HepG2 (cell line): ENCODE measurements around the gene GRB2.

Source experiments
- CHD4 ChIP-seq: fragments of 200-600 bp; sonication (generic); IDR thresholded peaks from 2 replicates; pipeline ENCODE4 v1.7.0; 2017; ENCODE audit warnings: mild to moderate bottlenecking, low read length, borderline replicate concordance
- FOXK2 ChIP-seq: fragments of 450-650 bp; IDR thresholded peaks from 2 replicates; pipeline ENCODE4 v1.6.1; 2016
- POLR2AphosphoS5 ChIP-seq: IDR thresholded peaks from 2 replicates; pipeline ENCODE4 v1.6.1; 2012; ENCODE audit warnings: low read depth, low read length
- SAFB2 ChIP-seq: sonication (generic); formaldehyde crosslinking; IDR thresholded peaks from 2 replicates; pipeline ENCODE4 v1.5.1; 2020; ENCODE audit warnings: missing genetic modification reagents, low read depth, mild to moderate bottlenecking, borderline replicate concordance
- ZBTB7A ChIP-seq: sonication (generic); formaldehyde crosslinking; IDR thresholded peaks from 2 replicates; pipeline ENCODE4 v1.8.0; 2022; ENCODE audit warnings: mild to moderate bottlenecking, missing genetic modification reagents
- TF ChIP-seq, protein P1 (sequence below), 2 experiments: IDR thresholded peaks; 2 replicates each; pipeline ENCODE4 v1.6.1; 2011 to 2012; ENCODE audit warnings: low read length in 2 of 2, borderline replicate concordance in 1 of 2, low read depth in 1 of 2, mild to moderate bottlenecking in 1 of 2, moderate library complexity in 1 of 2
- TF ChIP-seq, protein P2 (sequence below): sonication (generic); formaldehyde crosslinking; IDR thresholded peaks from 2 replicates; pipeline ENCODE4 v1.5.0; 2020; ENCODE audit warnings: missing genetic modification reagents, mild to moderate bottlenecking, borderline replicate concordance

DNA sequence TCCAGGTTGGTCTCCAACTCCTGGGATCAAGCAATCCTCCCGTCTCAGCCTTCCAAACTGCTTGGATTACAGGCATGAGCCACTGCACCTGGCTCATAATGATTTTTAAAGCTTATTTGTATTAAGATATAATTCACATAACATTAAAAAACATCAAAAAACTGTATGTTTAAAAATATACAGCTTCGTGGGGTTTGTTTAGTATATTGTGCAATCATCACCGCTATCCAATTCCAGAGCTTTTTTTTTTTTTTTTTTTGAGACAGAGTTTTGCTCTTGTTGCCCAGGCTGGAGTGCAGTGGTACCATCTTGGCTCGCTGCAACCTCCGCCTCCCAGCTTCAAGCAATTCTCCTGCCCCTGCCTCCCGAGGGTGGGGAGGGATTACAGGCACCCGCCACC lies 105.2 kb downstream of the GRB2 start:
- no peak for TF ChIP-seq ZBTB7A
- TF ChIP-seq FOXK2: no peak
- no peak for TF ChIP-seq POLR2AphosphoS5
- TF ChIP-seq, protein P1, sequence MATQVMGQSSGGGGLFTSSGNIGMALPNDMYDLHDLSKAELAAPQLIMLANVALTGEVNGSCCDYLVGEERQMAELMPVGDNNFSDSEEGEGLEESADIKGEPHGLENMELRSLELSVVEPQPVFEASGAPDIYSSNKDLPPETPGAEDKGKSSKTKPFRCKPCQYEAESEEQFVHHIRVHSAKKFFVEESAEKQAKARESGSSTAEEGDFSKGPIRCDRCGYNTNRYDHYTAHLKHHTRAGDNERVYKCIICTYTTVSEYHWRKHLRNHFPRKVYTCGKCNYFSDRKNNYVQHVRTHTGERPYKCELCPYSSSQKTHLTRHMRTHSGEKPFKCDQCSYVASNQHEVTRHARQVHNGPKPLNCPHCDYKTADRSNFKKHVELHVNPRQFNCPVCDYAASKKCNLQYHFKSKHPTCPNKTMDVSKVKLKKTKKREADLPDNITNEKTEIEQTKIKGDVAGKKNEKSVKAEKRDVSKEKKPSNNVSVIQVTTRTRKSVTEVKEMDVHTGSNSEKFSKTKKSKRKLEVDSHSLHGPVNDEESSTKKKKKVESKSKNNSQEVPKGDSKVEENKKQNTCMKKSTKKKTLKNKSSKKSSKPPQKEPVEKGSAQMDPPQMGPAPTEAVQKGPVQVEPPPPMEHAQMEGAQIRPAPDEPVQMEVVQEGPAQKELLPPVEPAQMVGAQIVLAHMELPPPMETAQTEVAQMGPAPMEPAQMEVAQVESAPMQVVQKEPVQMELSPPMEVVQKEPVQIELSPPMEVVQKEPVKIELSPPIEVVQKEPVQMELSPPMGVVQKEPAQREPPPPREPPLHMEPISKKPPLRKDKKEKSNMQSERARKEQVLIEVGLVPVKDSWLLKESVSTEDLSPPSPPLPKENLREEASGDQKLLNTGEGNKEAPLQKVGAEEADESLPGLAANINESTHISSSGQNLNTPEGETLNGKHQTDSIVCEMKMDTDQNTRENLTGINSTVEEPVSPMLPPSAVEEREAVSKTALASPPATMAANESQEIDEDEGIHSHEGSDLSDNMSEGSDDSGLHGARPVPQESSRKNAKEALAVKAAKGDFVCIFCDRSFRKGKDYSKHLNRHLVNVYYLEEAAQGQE (IDR thresholded peaks at IDR 0.05; ENCODE audit: borderline replicate concordance in 1 of 2, low read depth in 1 of 2, low read length in 2 of 2): no peak
- no peak for TF ChIP-seq SAFB2 (CRISPR knock-in tag)
- TF ChIP-seq CHD4: no peak
- TF ChIP-seq, protein P2, sequence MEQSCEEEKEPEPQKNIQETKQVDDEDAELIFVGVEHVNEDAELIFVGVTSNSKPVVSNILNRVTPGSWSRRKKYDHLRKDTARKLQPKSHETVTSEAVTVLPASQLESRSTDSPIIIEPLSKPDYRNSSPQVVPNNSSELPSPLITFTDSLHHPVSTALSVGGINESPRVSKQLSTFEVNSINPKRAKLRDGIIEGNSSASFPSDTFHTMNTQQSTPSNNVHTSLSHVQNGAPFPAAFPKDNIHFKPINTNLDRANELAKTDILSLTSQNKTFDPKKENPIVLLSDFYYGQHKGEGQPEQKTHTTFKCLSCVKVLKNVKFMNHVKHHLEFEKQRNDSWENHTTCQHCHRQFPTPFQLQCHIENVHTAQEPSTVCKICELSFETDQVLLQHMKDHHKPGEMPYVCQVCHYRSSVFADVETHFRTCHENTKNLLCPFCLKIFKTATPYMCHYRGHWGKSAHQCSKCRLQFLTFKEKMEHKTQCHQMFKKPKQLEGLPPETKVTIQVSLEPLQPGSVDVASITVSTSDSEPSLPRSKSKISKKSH (CRISPR knock-in tag): no peak
